Fibroblast of lung (primary cell): ENCODE data around the gene USP15. TPM values are rescaled to one million over a fixed set of nuclear protein-coding genes. Genes with fewer than 3 reads are reported as not detected.

Source experiments
- DNase-seq, 2 donors: peaks; one replicate each; pipeline versions ENCODE4 v3.0.0 to v3.0.0-alpha.2; 2010; ENCODE audit warnings: low read depth in 2 of 2
- H2AFZ ChIP-seq: 2 replicates; pipeline ENCODE4 v1.5.1; 2012; ENCODE audit warnings: low read length, control low read depth, inconsistent platforms
- H3K27ac ChIP-seq: 2 replicates; pipeline ENCODE4 v1.5.1; 2011; ENCODE audit warnings: low read length, control low read depth; ENCODE audit not compliant: insufficient read depth
- H3K27me3 ChIP-seq: 2 replicates; pipeline ENCODE4 v1.5.1; 2011; ENCODE audit warnings: mild to moderate bottlenecking, low read length; ENCODE audit not compliant: control insufficient read depth, insufficient read depth
- H3K36me3 ChIP-seq: 2 replicates; pipeline ENCODE4 v1.5.1; 2011; ENCODE audit warnings: low read length; ENCODE audit not compliant: control insufficient read depth, insufficient read depth
- H3K4me1 ChIP-seq: 2 replicates; pipeline ENCODE4 v1.5.1; 2011; ENCODE audit warnings: low read length; ENCODE audit not compliant: control insufficient read depth, insufficient read depth; ENCODE audit errors: extremely low read depth
- H3K4me2 ChIP-seq: 2 replicates; pipeline ENCODE4 v1.5.1; 2011; ENCODE audit warnings: low read length, control low read depth; ENCODE audit not compliant: insufficient read depth; ENCODE audit errors: extremely low read depth
- H3K4me3 ChIP-seq, 4 experiments: fragments of 200-600 bp in 1 of 4; sonication (generic) in 1 of 4; replicated peaks in 1 of 4; 2 replicates each; pipeline ENCODE4 v1.5.1; 2011 to 2016; ENCODE audit warnings: low read length in 4 of 4, low read depth in 3 of 4, mild to moderate bottlenecking in 3 of 4, control low read depth in 2 of 4, inconsistent platforms in 1 of 4, mixed read lengths in 1 of 4; ENCODE audit not compliant: insufficient read depth in 1 of 4; ENCODE audit errors: control extremely low read depth in 1 of 4
- H3K79me2 ChIP-seq: 2 replicates; pipeline ENCODE4 v1.5.1; 2012; ENCODE audit warnings: mild to moderate bottlenecking, low read length, inconsistent platforms; ENCODE audit not compliant: control insufficient read depth, insufficient read depth
- H3K9ac ChIP-seq: 2 replicates; pipeline ENCODE4 v1.5.1; 2011; ENCODE audit warnings: mild to moderate bottlenecking, low read length, control low read depth; ENCODE audit not compliant: insufficient read depth
- H3K9me3 ChIP-seq: 2 replicates; pipeline ENCODE4 v1.5.1; 2012; ENCODE audit warnings: low read depth, low read length; ENCODE audit not compliant: control insufficient read depth, insufficient read depth
- H4K20me1 ChIP-seq: 2 replicates; pipeline ENCODE4 v1.5.1; 2011; ENCODE audit warnings: low read length; ENCODE audit not compliant: control insufficient read depth, insufficient read depth; ENCODE audit errors: extremely low read depth
- EZH2 ChIP-seq: IDR thresholded peaks from 2 replicates; pipeline ENCODE4 v1.5.1; 2012; ENCODE audit warnings: low read length, control low read depth, mild to moderate bottlenecking; ENCODE audit errors: missing control alignments
- polyA plus RNA-seq, 2 donors: library from polyadenylated mRNA; depleted of rRNA in 1 of 2; stranded (reverse) in 1 of 2; unstranded in 1 of 2; fragments of >200 nt; gene quantifications; 2 replicates each; pipeline ENCODE4 v1.2.1, GENCODE V29; 2011 to 2012; ENCODE audit warnings: missing spikeins in 1 of 2
- total RNA-seq: library from RNA; depleted of rRNA; stranded (reverse); fragments of >200 nt; gene quantifications from 2 replicates; pipeline ENCODE4 v1.2.1, GENCODE V29; 2014
- TF ChIP-seq, protein P1 (sequence below), 2 donors: IDR thresholded peaks in 1 of 2; conservative IDR thresholded peaks in 1 of 2; 1 replicate in 1 of 2; 2 replicates in 1 of 2; pipeline ENCODE4 v1.5.1; 2011 to 2012; ENCODE audit warnings: low read length in 2 of 2, control low read depth in 1 of 2, inconsistent platforms in 1 of 2, low read depth in 1 of 2, mild to moderate bottlenecking in 1 of 2

USP15 gene
- total and polyA plus RNA-seq, 2 donors (not counting 1 experiment from before 2014, with no cell fraction given) = 57.6 to 63.1 TPM

- Histone ChIP-seq H3K36me3 (no peaks in the 10 kb centered on the region), H3K9ac (no peak overlapping the region), H3K4me3 (no peak overlapping the region), H4K20me1 (no peaks in the 10 kb centered on the region), H3K4me1 (no peaks in the 10 kb centered on the region), H3K4me2 (no peak overlapping the region), H3K9me3 (no peaks in the 10 kb centered on the region), H3K79me2 (no peaks in the 10 kb centered on the region), H3K27me3 (no peaks in the 10 kb centered on the region), H3K27ac (no peak overlapping the region), H2AFZ (no peak overlapping the region)
- TF ChIP-seq EZH2 = no peak
- TF ChIP-seq, protein P1, sequence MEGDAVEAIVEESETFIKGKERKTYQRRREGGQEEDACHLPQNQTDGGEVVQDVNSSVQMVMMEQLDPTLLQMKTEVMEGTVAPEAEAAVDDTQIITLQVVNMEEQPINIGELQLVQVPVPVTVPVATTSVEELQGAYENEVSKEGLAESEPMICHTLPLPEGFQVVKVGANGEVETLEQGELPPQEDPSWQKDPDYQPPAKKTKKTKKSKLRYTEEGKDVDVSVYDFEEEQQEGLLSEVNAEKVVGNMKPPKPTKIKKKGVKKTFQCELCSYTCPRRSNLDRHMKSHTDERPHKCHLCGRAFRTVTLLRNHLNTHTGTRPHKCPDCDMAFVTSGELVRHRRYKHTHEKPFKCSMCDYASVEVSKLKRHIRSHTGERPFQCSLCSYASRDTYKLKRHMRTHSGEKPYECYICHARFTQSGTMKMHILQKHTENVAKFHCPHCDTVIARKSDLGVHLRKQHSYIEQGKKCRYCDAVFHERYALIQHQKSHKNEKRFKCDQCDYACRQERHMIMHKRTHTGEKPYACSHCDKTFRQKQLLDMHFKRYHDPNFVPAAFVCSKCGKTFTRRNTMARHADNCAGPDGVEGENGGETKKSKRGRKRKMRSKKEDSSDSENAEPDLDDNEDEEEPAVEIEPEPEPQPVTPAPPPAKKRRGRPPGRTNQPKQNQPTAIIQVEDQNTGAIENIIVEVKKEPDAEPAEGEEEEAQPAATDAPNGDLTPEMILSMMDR (conservative IDR thresholded peaks at IDR 0.05 in 1 of 2, IDR thresholded peaks at IDR 0.05 in 1 of 2; ENCODE audit: low read depth in 1 of 2, low read length in 2 of 2) = no peak
- no peak for DNase-seq
Observed at GRCh38 chr12:62230652-62231051, 29.6 kb upstream of the USP15 start.

- no peaks in the 10 kb centered on the region for H3K27me3 ChIP-seq
- H3K79me2 ChIP-seq = no peaks in the 10 kb centered on the region
- no peaks in the 10 kb centered on the region for H3K9me3 ChIP-seq
- no peak overlapping the region for H3K4me3 ChIP-seq
- TF ChIP-seq, protein P1 (conservative IDR thresholded peaks at IDR 0.05 in 1 of 2, IDR thresholded peaks at IDR 0.05 in 1 of 2; ENCODE audit: low read depth in 1 of 2, low read length in 2 of 2) = no peak
- no peak for TF ChIP-seq EZH2
- H3K9ac ChIP-seq = no peak overlapping the region
- H3K36me3 ChIP-seq = no peaks in the 10 kb centered on the region
- no peak for DNase-seq
- no peaks in the 10 kb centered on the region for H3K4me1 ChIP-seq
- H2AFZ ChIP-seq = no peak overlapping the region
- H4K20me1 ChIP-seq = no peaks in the 10 kb centered on the region
- H3K27ac ChIP-seq = no peak overlapping the region
- no peak overlapping the region for H3K4me2 ChIP-seq
Observed at GRCh38 chr12:62232143-62232729, 28.0 kb upstream of the USP15 start.

DNA sequence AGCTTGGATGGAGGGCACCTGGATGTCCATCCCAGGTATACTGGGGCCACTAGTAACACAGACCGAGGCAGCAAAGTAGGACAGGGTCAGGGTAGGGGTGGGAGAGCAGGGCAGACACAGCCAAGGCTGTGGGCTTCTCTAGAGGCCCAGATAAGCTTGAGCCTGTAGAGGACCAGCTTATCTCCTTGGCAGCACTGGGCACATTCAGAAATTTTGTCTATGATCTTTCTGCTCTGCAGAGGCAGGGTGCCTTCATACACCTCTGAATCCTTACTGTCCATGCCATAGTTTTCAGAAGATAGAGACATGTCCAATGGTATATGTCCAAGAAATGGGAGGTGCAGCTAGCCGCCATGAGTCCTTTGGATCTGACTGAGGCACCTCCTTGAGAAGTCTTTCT lies 26.4 kb upstream of the USP15 start:
- DNase-seq = no peak
- H3K36me3 ChIP-seq = no peaks in the 10 kb centered on the region
- no peak for TF ChIP-seq EZH2
- TF ChIP-seq, protein P1 (conservative IDR thresholded peaks at IDR 0.05 in 1 of 2, IDR thresholded peaks at IDR 0.05 in 1 of 2; ENCODE audit: low read depth in 1 of 2, low read length in 2 of 2) = no peak
- H3K4me1 ChIP-seq = no peaks in the 10 kb centered on the region
- H3K79me2 ChIP-seq = no peaks in the 10 kb centered on the region
- H4K20me1 ChIP-seq = no peaks in the 10 kb centered on the region
- no peak overlapping the region for H2AFZ ChIP-seq
- H3K9ac ChIP-seq = no peak overlapping the region
- H3K9me3 ChIP-seq = no peaks in the 10 kb centered on the region
- H3K27me3 ChIP-seq = no peaks in the 10 kb centered on the region
- no peak overlapping the region for H3K27ac ChIP-seq
- H3K4me3 ChIP-seq = no peak overlapping the region
- H3K4me2 ChIP-seq = no peak overlapping the region
